Body of pancreas (tissue), 4 donors: Measurements from ENCODE around the gene ASAP3.

Experiments
- CTCF ChIP-seq, 7 experiments: fragments of 450-650 bp in 4 of 7; fragments of 200-600 bp in 3 of 7; sonication (generic) in 3 of 7; IDR thresholded peaks; one replicate each; pipeline ENCODE4 v1.5.1; 2016 to 2019; ENCODE audit warnings: antibody characterized with exemption in 7 of 7
- POLR2A ChIP-seq, 3 donors: fragments of 450-650 bp; IDR thresholded peaks; one replicate each; pipeline ENCODE4 v1.6.1; 2016; ENCODE audit warnings: antibody characterized with exemption in 3 of 3, mild to moderate bottlenecking in 2 of 3

GRCh38 chr1:23422941-23423340, 61.0 kb downstream of the ASAP3 start:
- TF ChIP-seq CTCF (IDR thresholded peaks at IDR 0.05), result no peak
- TF ChIP-seq POLR2A (IDR thresholded peaks at IDR 0.05), result no peak
